ENCODE results near the gene ZSWIM4.

- TF ChIP-seq CTCF (IDR thresholded peaks at IDR 0.05) (no peak), POLR2A (IDR thresholded peaks at IDR 0.05) (no peak), EP300 (IDR thresholded peaks at IDR 0.05) (no peak)
Observed at GRCh38 chr19:13877303-13877702, 82.1 kb downstream of the ZSWIM4 start.

Measured in ovary (tissue), 3 donors.